CD8-positive, alpha-beta memory T cell (primary cell): ENCODE results near the gene PKD2. TPM values are rescaled to one million over a fixed set of nuclear protein-coding genes. Genes with fewer than 3 reads are reported as not detected.

Source experiments
- CTCF ChIA-PET: fragments of 350-600 bp; sonication (Branson Sonifier 250); formaldehyde crosslinking; loops from one replicate; lab custom pipeline; 2021; ENCODE audit warnings: antibody characterized with exemption; lab: Charles Lee
- POLR2A ChIA-PET: fragments of 350-600 bp; sonication (Branson Sonifier 250); formaldehyde crosslinking; loops from one replicate; lab custom pipeline; 2021; ENCODE audit warnings: antibody characterized with exemption; lab: Charles Lee
- DNase-seq, 5 donors: peaks; one replicate each; pipeline versions ENCODE4 v3.0.0 to v3.0.0-alpha.2; 2020 to 2022; ENCODE audit warnings: mixed read lengths in 1 of 5
- H3K27ac ChIP-seq: one replicate; pipeline ENCODE4 v1.7.0; 2013; ENCODE audit warnings: low read depth, mild to moderate bottlenecking, low read length, moderate library complexity
- H3K27me3 ChIP-seq: 2 replicates; pipeline ENCODE4 v1.7.0; 2013; ENCODE audit warnings: low read length, mild to moderate bottlenecking; ENCODE audit not compliant: insufficient read depth, poor library complexity, severe bottlenecking
- H3K36me3 ChIP-seq: 2 replicates; pipeline ENCODE4 v1.7.0; 2013; ENCODE audit warnings: mild to moderate bottlenecking, low read length, moderate library complexity; ENCODE audit not compliant: insufficient read depth
- H3K4me1 ChIP-seq: 2 replicates; pipeline ENCODE4 v1.7.0; 2013; ENCODE audit warnings: mild to moderate bottlenecking, low read length, moderate library complexity; ENCODE audit not compliant: insufficient read depth
- H3K4me3 ChIP-seq: 2 replicates; pipeline ENCODE4 v1.7.0; 2013; ENCODE audit warnings: mild to moderate bottlenecking, low read length
- H3K9me3 ChIP-seq: 2 replicates; pipeline ENCODE4 v1.7.0; 2013; ENCODE audit warnings: mild to moderate bottlenecking, low read length
- H3K27ac Mint-ChIP-seq, 8 donors: one replicate each; pipeline ENCODE4 v1.8.0; 2020 to 2021; ENCODE audit warnings: mixed read lengths in 8 of 8, mild to moderate bottlenecking in 6 of 8, inconsistent platforms in 3 of 8, moderate library complexity in 3 of 8
- H3K27me3 Mint-ChIP-seq, 2 donors: one replicate each; pipeline ENCODE4 v1.8.0; 2020 to 2021; ENCODE audit warnings: mixed read lengths in 2 of 2, mild to moderate bottlenecking in 1 of 2, moderate library complexity in 1 of 2
- H3K36me3 Mint-ChIP-seq, 3 donors: one replicate each; pipeline ENCODE4 v1.8.0; 2020 to 2021; ENCODE audit warnings: mixed read lengths in 3 of 3, inconsistent platforms in 1 of 3, mild to moderate bottlenecking in 1 of 3
- H3K4me1 Mint-ChIP-seq, 3 donors: one replicate each; pipeline ENCODE4 v1.8.0; 2020 to 2021; ENCODE audit warnings: mixed read lengths in 3 of 3, inconsistent platforms in 1 of 3, mild to moderate bottlenecking in 1 of 3
- H3K4me3 Mint-ChIP-seq, 7 donors: one replicate each; pipeline ENCODE4 v1.8.0; 2020 to 2021; ENCODE audit warnings: mixed read lengths in 7 of 7, mild to moderate bottlenecking in 6 of 7, moderate library complexity in 4 of 7, inconsistent platforms in 2 of 7
- H3K9me3 Mint-ChIP-seq, 5 donors: one replicate each; pipeline ENCODE4 v1.8.0; 2020 to 2022; ENCODE audit warnings: mixed read lengths in 5 of 5, mild to moderate bottlenecking in 3 of 5, moderate library complexity in 2 of 5, inconsistent platforms in 1 of 5
- polyA plus RNA-seq: library from polyadenylated mRNA; unstranded; fragments of 300-500 nt; fragmentation: Illumina TruSeq; gene quantifications from one replicate; pipeline ENCODE4 v1.2.3, GENCODE V29; 2021
- total RNA-seq, 2 experiments: library from RNA; stranded (reverse); gene quantifications; one replicate each; pipeline ENCODE4 v1.2.3, GENCODE V29; 2021

Gene PKD2
- total and polyA plus RNA-seq, 3 experiments from 2014 or later: 4.9 to 8.3 (median 7.1) TPM

- Histone ChIP-seq H3K27me3 (no peaks in the 10 kb centered on the region), H3K36me3 (no peaks in the 10 kb centered on the region), H3K27ac (no peak overlapping the region), H3K4me3 (no peak overlapping the region), H3K4me1 (no peaks in the 10 kb centered on the region), H3K9me3 (no peaks in the 10 kb centered on the region)
- Mint-ChIP-seq H3K36me3 (peaks cover 8 to 13% (median 12%) of the 10 kb centered on the region in 3 donors), H3K9me3 (peaks cover 2 to 7% (median 7%) of the 10 kb centered on the region in 5 donors), H3K4me1 (peaks cover 0 to 1% (median 0%) of the 10 kb centered on the region in 3 donors), H3K4me3 (no peak overlapping the region), H3K27me3 (no peaks in the 10 kb centered on the region), H3K27ac (peak overlapping the region in 2 of 8 donors; percentile 55 to 67)
- POLR2A ChIA-PET: no interaction called here
- CTCF ChIA-PET: no interaction called here
- no peak for DNase-seq
Observed at GRCh38 chr4:88030565-88031310, 23.3 kb downstream of the PKD2 start.

- ChIA-PET POLR2A (no interaction called here), CTCF (interaction anchor here (0.7 to 1.5 kb wide), 14 partner anchors 10 to 637 kb away, joined by 3 to 17 read pairs (median 4); no protein-coding TSS in a partner anchor)
- Mint-ChIP-seq H3K36me3 (peaks cover 3 to 23% (median 10%) of the 10 kb centered on the region in 3 donors), H3K4me3 (no peak overlapping the region), H3K4me1 (peaks cover 0 to 1% (median 0%) of the 10 kb centered on the region in 3 donors), H3K27me3 (no peaks in the 10 kb centered on the region), H3K9me3 (no peaks in the 10 kb centered on the region), H3K27ac (no peak overlapping the region)
- Histone ChIP-seq H3K36me3 (no peaks in the 10 kb centered on the region), H3K27ac (no peak overlapping the region), H3K9me3 (no peaks in the 10 kb centered on the region), H3K4me3 (no peak overlapping the region), H3K4me1 (no peaks in the 10 kb centered on the region), H3K27me3 (no peaks in the 10 kb centered on the region)
- peak in 4 of 5 donors; percentile 11 to 46 (median 38) for DNase-seq
Observed at GRCh38 chr4:88033309-88033708, 25.9 kb downstream of the PKD2 start.

- H3K9me3 ChIP-seq: no peaks in the 10 kb centered on the region
- DNase-seq: no peak
- no peak overlapping the region for H3K27ac ChIP-seq
- ChIA-PET POLR2A (no interaction called here), CTCF (interaction anchor here (1.0 kb wide), 1 partner anchor 177 kb away, joined by 5 read pairs; no protein-coding TSS in a partner anchor)
- Mint-ChIP-seq H3K9me3 (no peaks in the 10 kb centered on the region), H3K27ac (no peak overlapping the region), H3K4me3 (no peak overlapping the region), H3K36me3 (peaks cover 3 to 33% (median 17%) of the 10 kb centered on the region in 3 donors), H3K4me1 (no peaks in the 10 kb centered on the region), H3K27me3 (no peaks in the 10 kb centered on the region)
- H3K4me3 ChIP-seq: no peak overlapping the region
- no peaks in the 10 kb centered on the region for H3K4me1 ChIP-seq
- H3K27me3 ChIP-seq: no peaks in the 10 kb centered on the region
- H3K36me3 ChIP-seq: peaks cover 5% of the 10 kb centered on the region
Observed at GRCh38 chr4:88035292-88035691, 27.9 kb downstream of the PKD2 start.

GRCh38 chr4:88037447-88037846, 30.0 kb downstream of the PKD2 start:
- Histone ChIP-seq H3K36me3 (peaks cover 7% of the 10 kb centered on the region), H3K9me3 (no peaks in the 10 kb centered on the region), H3K4me3 (no peak overlapping the region), H3K27ac (no peak overlapping the region), H3K27me3 (no peaks in the 10 kb centered on the region), H3K4me1 (no peaks in the 10 kb centered on the region)
- no peak overlapping the region for H3K4me3 Mint-ChIP-seq
- CTCF ChIA-PET: no interaction called here
- H3K4me1 Mint-ChIP-seq: no peaks in the 10 kb centered on the region
- H3K36me3 Mint-ChIP-seq: peaks cover 3 to 36% (median 18%) of the 10 kb centered on the region in 3 donors
- POLR2A ChIA-PET: no interaction called here
- no peaks in the 10 kb centered on the region for H3K9me3 Mint-ChIP-seq
- no peak for DNase-seq
- H3K27ac Mint-ChIP-seq: peak overlapping the region in 1 of 8 donors; percentile 7
- no peaks in the 10 kb centered on the region for H3K27me3 Mint-ChIP-seq

DNA sequence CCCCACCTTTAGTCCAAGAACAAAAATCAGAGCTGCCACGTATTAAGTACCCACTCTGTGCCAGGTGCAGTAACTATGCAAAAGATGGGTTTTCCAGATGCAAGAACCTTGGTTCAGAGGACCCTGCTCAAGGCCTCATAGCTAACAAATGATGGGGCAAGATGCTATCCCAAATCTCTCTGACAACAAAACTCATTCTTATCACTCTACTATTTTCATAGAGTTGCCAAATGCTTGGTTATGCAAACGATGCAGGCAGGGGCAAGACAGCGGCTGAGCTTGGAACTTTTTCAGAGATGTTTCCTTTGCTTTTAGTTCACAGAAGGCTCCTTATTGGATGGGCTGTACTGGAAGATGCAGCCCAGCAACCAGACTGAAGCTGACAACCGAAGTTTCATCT, 30.5 kb downstream of the PKD2 start:
- CTCF ChIA-PET: no interaction called here
- Histone ChIP-seq H3K27ac (no peak overlapping the region), H3K36me3 (peaks cover 8% of the 10 kb centered on the region), H3K9me3 (no peaks in the 10 kb centered on the region), H3K4me3 (no peak overlapping the region), H3K27me3 (no peaks in the 10 kb centered on the region), H3K4me1 (no peaks in the 10 kb centered on the region)
- Mint-ChIP-seq H3K4me1 (no peaks in the 10 kb centered on the region), H3K27ac (no peak overlapping the region), H3K27me3 (no peaks in the 10 kb centered on the region), H3K4me3 (no peak overlapping the region), H3K36me3 (peaks cover 3 to 38% (median 19%) of the 10 kb centered on the region in 3 donors), H3K9me3 (no peaks in the 10 kb centered on the region)
- DNase-seq: no peak
- POLR2A ChIA-PET: no interaction called here

DNA sequence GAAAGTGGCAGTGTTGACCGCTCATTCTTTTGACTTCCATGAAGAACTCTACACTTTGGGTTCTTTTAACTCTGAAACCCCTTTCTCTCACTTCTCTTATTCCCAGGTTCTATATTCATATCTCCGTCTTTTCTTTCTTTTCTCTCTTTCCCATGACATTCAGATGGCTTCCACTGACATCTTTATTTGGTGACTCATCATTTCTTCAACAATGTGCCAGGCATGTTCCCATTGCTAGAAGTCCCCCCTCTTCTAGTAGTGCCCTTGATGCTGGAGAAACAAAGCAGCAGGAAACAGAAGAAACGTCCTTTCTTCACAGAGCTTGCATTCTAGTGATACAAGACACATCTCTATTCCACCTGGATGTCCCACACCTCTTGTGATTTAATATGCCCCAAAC, 33.3 kb downstream of the PKD2 start:
- no peaks in the 10 kb centered on the region for H3K9me3 Mint-ChIP-seq
- no peaks in the 10 kb centered on the region for H3K4me1 Mint-ChIP-seq
- no peaks in the 10 kb centered on the region for H3K9me3 ChIP-seq
- no peak overlapping the region for H3K27ac Mint-ChIP-seq
- H3K27me3 Mint-ChIP-seq: no peaks in the 10 kb centered on the region
- peaks cover 3 to 56% (median 19%) of the 10 kb centered on the region in 3 donors for H3K36me3 Mint-ChIP-seq
- CTCF ChIA-PET: interaction anchor here (1.0 kb wide), 1 partner anchor 474 kb away, joined by 3 read pairs; no protein-coding TSS in a partner anchor
- H3K36me3 ChIP-seq: peaks cover 12% of the 10 kb centered on the region
- no peak overlapping the region for H3K4me3 Mint-ChIP-seq
- DNase-seq: no peak
- no peaks in the 10 kb centered on the region for H3K4me1 ChIP-seq
- H3K4me3 ChIP-seq: no peak overlapping the region
- no peaks in the 10 kb centered on the region for H3K27me3 ChIP-seq
- POLR2A ChIA-PET: no interaction called here
- H3K27ac ChIP-seq: no peak overlapping the region

GRCh38 chr4:88041626-88042025, 34.2 kb downstream of the PKD2 start:
- H3K27ac Mint-ChIP-seq: no peak overlapping the region
- no peak overlapping the region for H3K4me3 ChIP-seq
- H3K9me3 Mint-ChIP-seq: no peaks in the 10 kb centered on the region
- H3K4me1 Mint-ChIP-seq: no peaks in the 10 kb centered on the region
- no peak overlapping the region for H3K4me3 Mint-ChIP-seq
- no peaks in the 10 kb centered on the region for H3K27me3 Mint-ChIP-seq
- H3K4me1 ChIP-seq: no peaks in the 10 kb centered on the region
- H3K27ac ChIP-seq: no peak overlapping the region
- CTCF ChIA-PET: no interaction called here
- no peaks in the 10 kb centered on the region for H3K27me3 ChIP-seq
- POLR2A ChIA-PET: no interaction called here
- H3K36me3 Mint-ChIP-seq: peaks cover 0 to 55% (median 12%) of the 10 kb centered on the region in 3 donors
- peaks cover 12% of the 10 kb centered on the region for H3K36me3 ChIP-seq
- DNase-seq: no peak
- no peaks in the 10 kb centered on the region for H3K9me3 ChIP-seq

GRCh38 chr4:88043001-88043400, 35.6 kb downstream of the PKD2 start:
- H3K27ac Mint-ChIP-seq: no peak overlapping the region
- no peak overlapping the region for H3K4me3 Mint-ChIP-seq
- no peak overlapping the region for H3K4me3 ChIP-seq
- no peaks in the 10 kb centered on the region for H3K9me3 Mint-ChIP-seq
- ChIA-PET POLR2A (no interaction called here), CTCF (interaction anchor here (2.0 kb wide), 1 partner anchor 10 kb away, joined by 5 read pairs; no protein-coding TSS in a partner anchor)
- peaks cover 0 to 51% (median 13%) of the 10 kb centered on the region in 3 donors for H3K36me3 Mint-ChIP-seq
- no peak overlapping the region for H3K27ac ChIP-seq
- no peaks in the 10 kb centered on the region for H3K9me3 ChIP-seq
- peaks cover 0 to 4% (median 0%) of the 10 kb centered on the region in 3 donors for H3K4me1 Mint-ChIP-seq
- no peak for DNase-seq
- no peaks in the 10 kb centered on the region for H3K27me3 ChIP-seq
- H3K27me3 Mint-ChIP-seq: no peaks in the 10 kb centered on the region
- H3K36me3 ChIP-seq: peaks cover 12% of the 10 kb centered on the region
- H3K4me1 ChIP-seq: no peaks in the 10 kb centered on the region
